OCI-LY1 (cell line): ENCODE results near the gene AIF1L.

Experiments used
- H2AFZ ChIP-seq: fragments of 200-600 bp; sonication (generic), shearing (Covaris generic); 2 replicates; pipeline ENCODE4 v1.6.0; 2014; ENCODE audit warnings: antibody characterized with exemption, mild to moderate bottlenecking, low read length
- H3F3A ChIP-seq: fragments of 200-600 bp; sonication (generic), shearing (Covaris generic); 2 replicates; pipeline ENCODE4 v1.6.0; 2014; ENCODE audit warnings: mild to moderate bottlenecking, antibody characterized with exemption, low read length, moderate library complexity; ENCODE audit not compliant: insufficient read depth
- H3K27ac ChIP-seq: fragments of 200-600 bp; sonication (generic); 2 replicates; pipeline ENCODE4 v1.5.1; 2014; ENCODE audit warnings: low read length, mixed run types, mild to moderate bottlenecking, low read depth; ENCODE audit not compliant: poor library complexity, severe bottlenecking
- H3K27me3 ChIP-seq: fragments of 200-600 bp; sonication (generic); 2 replicates; pipeline ENCODE4 v1.6.0; 2014; ENCODE audit warnings: antibody characterized with exemption, mild to moderate bottlenecking, low read length, moderate library complexity; ENCODE audit not compliant: insufficient read depth
- H3K36me3 ChIP-seq: fragments of 200-600 bp; sonication (generic); 2 replicates; pipeline ENCODE4 v1.6.1; 2014; ENCODE audit warnings: mild to moderate bottlenecking, antibody characterized with exemption, low read length, moderate library complexity, mixed read lengths; ENCODE audit not compliant: insufficient read depth
- H3K4me1 ChIP-seq: fragments of 200-600 bp; sonication (generic); 2 replicates; pipeline ENCODE4 v1.5.1; 2014; ENCODE audit warnings: mild to moderate bottlenecking, low read length, moderate library complexity; ENCODE audit not compliant: insufficient read depth, severe bottlenecking
- H3K4me2 ChIP-seq: fragments of 200-600 bp; sonication (generic), shearing (Covaris generic); 2 replicates; pipeline ENCODE4 v1.6.1; 2014; ENCODE audit warnings: low read length
- H3K4me3 ChIP-seq: fragments of 200-600 bp; sonication (generic); 2 replicates; pipeline ENCODE4 v1.5.1; 2014; ENCODE audit warnings: low read length, low read depth, mild to moderate bottlenecking, mixed read lengths; ENCODE audit not compliant: poor library complexity, severe bottlenecking
- H3K79me2 ChIP-seq: fragments of 200-600 bp; shearing (Covaris generic); 2 replicates; pipeline ENCODE4 v1.6.1; 2016; ENCODE audit warnings: mixed run types, low read length, mixed read lengths; ENCODE audit not compliant: insufficient read depth
- H3K9ac ChIP-seq: fragments of 200-600 bp; sonication (generic), shearing (Covaris generic); 2 replicates; pipeline ENCODE4 v1.6.1; 2014; ENCODE audit warnings: mild to moderate bottlenecking, low read length, mixed read lengths
- H3K9me2 ChIP-seq: fragments of 200-600 bp; sonication (generic), shearing (Covaris generic); 2 replicates; pipeline ENCODE4 v1.6.1; 2014; ENCODE audit warnings: low read depth, mild to moderate bottlenecking, low read length, mixed read lengths
- H3K9me3 ChIP-seq: fragments of 200-600 bp; shearing (Covaris generic); 2 replicates; pipeline ENCODE4 v1.6.1; 2014; ENCODE audit warnings: low read length, mixed read lengths
- H4K20me1 ChIP-seq: fragments of 200-600 bp; sonication (generic), shearing (Covaris generic); 2 replicates; pipeline ENCODE4 v1.6.0; 2016; ENCODE audit warnings: mild to moderate bottlenecking, low read length; ENCODE audit not compliant: insufficient read depth
- EZH2 ChIP-seq: fragments of 200-600 bp; sonication (generic), shearing (Covaris generic); IDR thresholded peaks from 2 replicates; pipeline ENCODE4 v1.8.0; 2017; ENCODE audit warnings: borderline replicate concordance, mixed run types, mild to moderate bottlenecking, antibody characterized with exemption, low read length, moderate library complexity, mixed read lengths
- TF ChIP-seq, protein P1 (sequence below): fragments of 200-600 bp; sonication (generic), shearing (Covaris generic); IDR thresholded peaks from 2 replicates; pipeline ENCODE4 v1.5.1; 2017; ENCODE audit warnings: mild to moderate bottlenecking, antibody characterized with exemption, low read length, moderate library complexity, mixed read lengths

AIF1L gene

DNA sequence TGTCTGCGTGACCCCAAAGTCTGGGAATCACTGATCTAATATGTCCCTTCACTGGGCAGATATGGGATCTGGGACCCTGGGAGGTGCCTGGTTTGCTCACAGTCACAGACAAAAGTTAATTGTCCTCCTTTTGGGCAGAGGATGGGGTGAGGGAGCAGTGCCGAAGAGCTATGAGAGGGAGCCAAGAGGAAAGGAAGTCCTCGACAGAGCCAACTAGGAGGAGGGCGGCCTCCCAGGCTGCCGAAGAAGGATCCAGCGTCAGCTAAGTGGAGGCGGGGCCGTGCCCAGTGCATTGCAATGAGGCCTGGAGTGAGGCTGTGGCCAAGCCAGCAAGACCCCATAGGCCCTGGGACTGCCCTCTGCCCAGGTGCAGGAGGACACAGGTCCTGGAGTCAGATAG, 11.4 kb downstream of the AIF1L start:
- H3K36me3 ChIP-seq: no peaks in the 10 kb centered on the region
- peaks cover 3% of the 10 kb centered on the region; the same call in 1 of the 2 replicates for H3K27me3 ChIP-seq

DNA sequence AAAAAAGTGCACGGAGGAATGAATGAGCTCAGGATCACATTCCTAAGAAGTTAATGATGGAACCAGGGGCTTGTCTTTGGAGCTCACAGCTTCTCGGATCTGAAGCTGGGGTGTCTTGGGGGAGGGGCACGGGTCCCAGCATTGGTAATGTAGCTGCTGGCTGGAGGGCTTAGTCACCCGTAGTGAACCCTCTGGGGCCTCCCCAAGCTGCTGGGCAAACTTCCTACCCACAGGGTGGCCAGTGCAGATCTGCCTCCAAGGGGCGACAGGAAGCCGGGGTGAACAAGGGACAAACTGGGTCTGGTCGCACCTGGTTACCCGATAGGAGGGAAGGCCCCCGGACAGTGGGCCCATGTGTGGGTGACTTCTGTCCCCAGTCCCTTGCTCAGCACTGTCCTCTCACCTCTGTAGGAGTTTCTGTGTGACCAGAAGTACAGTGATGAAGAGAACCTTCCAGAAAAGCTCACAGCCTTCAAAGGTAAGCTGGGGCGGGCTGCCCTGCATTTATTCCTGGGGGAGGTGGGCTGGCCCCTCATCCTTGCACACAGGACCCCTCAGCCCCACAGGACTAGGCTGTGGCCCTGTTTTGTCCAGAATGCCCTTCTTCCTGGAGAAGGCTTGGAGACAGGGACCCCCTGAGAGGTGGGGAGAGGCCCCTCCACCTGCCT, 15.0 kb downstream of the AIF1L start:
- H2AFZ ChIP-seq: no peak overlapping the region
- H3F3A ChIP-seq: no peaks in the 10 kb centered on the region
- no peaks in the 10 kb centered on the region for H3K79me2 ChIP-seq
- TF ChIP-seq, protein P1, sequence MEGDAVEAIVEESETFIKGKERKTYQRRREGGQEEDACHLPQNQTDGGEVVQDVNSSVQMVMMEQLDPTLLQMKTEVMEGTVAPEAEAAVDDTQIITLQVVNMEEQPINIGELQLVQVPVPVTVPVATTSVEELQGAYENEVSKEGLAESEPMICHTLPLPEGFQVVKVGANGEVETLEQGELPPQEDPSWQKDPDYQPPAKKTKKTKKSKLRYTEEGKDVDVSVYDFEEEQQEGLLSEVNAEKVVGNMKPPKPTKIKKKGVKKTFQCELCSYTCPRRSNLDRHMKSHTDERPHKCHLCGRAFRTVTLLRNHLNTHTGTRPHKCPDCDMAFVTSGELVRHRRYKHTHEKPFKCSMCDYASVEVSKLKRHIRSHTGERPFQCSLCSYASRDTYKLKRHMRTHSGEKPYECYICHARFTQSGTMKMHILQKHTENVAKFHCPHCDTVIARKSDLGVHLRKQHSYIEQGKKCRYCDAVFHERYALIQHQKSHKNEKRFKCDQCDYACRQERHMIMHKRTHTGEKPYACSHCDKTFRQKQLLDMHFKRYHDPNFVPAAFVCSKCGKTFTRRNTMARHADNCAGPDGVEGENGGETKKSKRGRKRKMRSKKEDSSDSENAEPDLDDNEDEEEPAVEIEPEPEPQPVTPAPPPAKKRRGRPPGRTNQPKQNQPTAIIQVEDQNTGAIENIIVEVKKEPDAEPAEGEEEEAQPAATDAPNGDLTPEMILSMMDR: no peak
- TF ChIP-seq EZH2: no peak
- peaks cover 3% of the 10 kb centered on the region; the same call in 1 of the 2 replicates for H3K27me3 ChIP-seq
- H3K4me1 ChIP-seq: no peaks in the 10 kb centered on the region
- no peak overlapping the region for H3K4me3 ChIP-seq
- H3K36me3 ChIP-seq: no peaks in the 10 kb centered on the region
- no peaks in the 10 kb centered on the region for H3K9me3 ChIP-seq
- no peak overlapping the region for H3K9ac ChIP-seq
- H3K4me2 ChIP-seq: no peak overlapping the region
- no peak overlapping the region for H3K27ac ChIP-seq
- no peaks in the 10 kb centered on the region for H3K9me2 ChIP-seq
- no peaks in the 10 kb centered on the region for H4K20me1 ChIP-seq

More for the DNA sequence above, 11.4 kb downstream of the AIF1L start:
- no peaks in the 10 kb centered on the region for H3K4me1 ChIP-seq
- H3K4me3 ChIP-seq: no peak overlapping the region
- H3K79me2 ChIP-seq: no peaks in the 10 kb centered on the region
- H3F3A ChIP-seq: no peaks in the 10 kb centered on the region
- no peaks in the 10 kb centered on the region for H4K20me1 ChIP-seq
- H3K4me2 ChIP-seq: no peak overlapping the region
- H3K9me3 ChIP-seq: no peaks in the 10 kb centered on the region
- no peaks in the 10 kb centered on the region for H3K9me2 ChIP-seq
- H3K27ac ChIP-seq: no peak overlapping the region
- TF ChIP-seq EZH2: no peak
- TF ChIP-seq, protein P1: no peak
- H3K9ac ChIP-seq: no peak overlapping the region
- no peak overlapping the region for H2AFZ ChIP-seq

DNA sequence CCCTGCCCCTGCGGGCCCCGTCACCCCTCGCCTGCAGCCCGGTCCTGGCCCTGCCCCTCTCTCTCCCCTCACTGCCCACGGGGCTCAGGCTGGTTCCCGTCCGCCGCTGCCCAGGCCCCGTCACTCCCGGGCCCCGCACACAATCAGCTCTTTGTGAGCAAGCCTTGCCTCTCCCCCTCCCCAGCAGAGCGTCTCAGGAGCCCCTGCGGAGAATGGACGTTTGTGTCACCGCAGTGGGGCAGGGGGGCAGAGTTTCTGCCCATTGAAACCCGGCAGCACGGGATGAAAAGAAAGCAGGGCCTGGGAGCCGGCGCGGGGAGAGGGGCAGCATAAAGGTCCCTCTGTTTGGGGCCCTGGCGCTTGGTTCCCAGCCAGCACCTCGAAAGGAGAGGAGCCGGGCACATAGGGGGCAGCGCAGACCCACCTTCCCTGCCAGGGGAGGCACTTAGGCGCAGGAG, 15.6 kb downstream of the AIF1L start:
- H3K9ac ChIP-seq: no peak overlapping the region
- H3K36me3 ChIP-seq: no peaks in the 10 kb centered on the region
- H3F3A ChIP-seq: no peaks in the 10 kb centered on the region
- H3K9me3 ChIP-seq: no peaks in the 10 kb centered on the region
- H3K79me2 ChIP-seq: no peaks in the 10 kb centered on the region
- no peaks in the 10 kb centered on the region for H3K4me1 ChIP-seq
- peaks cover 3% of the 10 kb centered on the region; the same call in 1 of the 2 replicates for H3K27me3 ChIP-seq
- no peak overlapping the region for H3K4me2 ChIP-seq
- H3K27ac ChIP-seq: no peak overlapping the region
- H2AFZ ChIP-seq: no peak overlapping the region
- TF ChIP-seq, protein P1: no peak
- no peak for TF ChIP-seq EZH2
- no peak overlapping the region for H3K4me3 ChIP-seq
- no peaks in the 10 kb centered on the region for H4K20me1 ChIP-seq
- no peaks in the 10 kb centered on the region for H3K9me2 ChIP-seq
